Testis (tissue), 3 donors: ENCODE data around the gene RNASE7. TPM values are rescaled to one million over a fixed set of nuclear protein-coding genes. Genes with fewer than 3 reads are reported as not detected.
A peak's percentile ranks its signal among the peaks of the same experiment; 100 is the strongest.

ENCODE experiments used
- DNase-seq: peaks from one replicate; pipeline ENCODE4 v3.0.0-alpha.2; 2019
- H3K27ac ChIP-seq, 2 donors: fragments of 200-600 bp; sonication (generic); one replicate each; pipeline ENCODE4 v1.5.1; 2019
- H3K27me3 ChIP-seq: fragments of 200-600 bp; sonication (generic); one replicate; pipeline ENCODE4 v1.5.1; 2019
- H3K36me3 ChIP-seq: fragments of 200-600 bp; sonication (generic); one replicate; pipeline ENCODE4 v1.5.1; 2017; ENCODE audit warnings: low read depth; ENCODE audit errors: missing control alignments
- H3K4me1 ChIP-seq: fragments of 200-600 bp; sonication (generic); one replicate; pipeline ENCODE4 v1.5.1; 2019
- H3K4me3 ChIP-seq, 2 donors: fragments of 200-600 bp; sonication (generic); one replicate each; pipeline ENCODE4 v1.5.1; 2017 to 2019
- H3K9me3 ChIP-seq: fragments of 200-600 bp; sonication (generic); one replicate; pipeline ENCODE4 v1.5.1; 2017
- POLR2A ChIP-seq: fragments of 450-650 bp; IDR thresholded peaks from one replicate; pipeline ENCODE4 v1.6.1; 2017; ENCODE audit warnings: antibody characterized with exemption, mild to moderate bottlenecking, moderate library complexity
- WGBS, 2 donors: methylation state at CpG; one replicate each; pipeline ENCODE4 v1.1.5; 2018; 5-methylcytosine and 5-hydroxymethylcytosine counted together
- intact Hi-C: fragments of 100-400 bp; cut with DNase I; formaldehyde crosslinking; loops from one replicate; pipeline ENCODE4 v1.15.1; 2023; ENCODE audit warnings: low total_unique reads
- polyA plus RNA-seq: library from polyadenylated mRNA; stranded (reverse); fragments of 350-450 nt; fragmentation: Illumina TruSeq; extraction: RNeasy Lipid Tissue Mini Kit (QIAGEN cat#74804); gene quantifications from one replicate; pipeline ENCODE4 v1.2.3, GENCODE V29; 2014; ENCODE audit warnings: low read depth, low replicate concordance; ENCODE audit not compliant: insufficient read depth
- total RNA-seq, 2 donors: library from RNA; depleted of rRNA; stranded (reverse); fragments of >200 nt; gene quantifications; one replicate each; pipeline ENCODE4 v1.2.3, GENCODE V29; 2016
- TF ChIP-seq, protein P1 (sequence below), 3 experiments: fragments of 450-650 bp in 2 of 3; fragments of 200-600 bp in 1 of 3; sonication (generic) in 1 of 3; IDR thresholded peaks; one replicate each; pipeline ENCODE4 v1.5.1; 2016 to 2019; ENCODE audit warnings: antibody characterized with exemption in 3 of 3, mild to moderate bottlenecking in 2 of 3, moderate library complexity in 1 of 3

The RNASE7 gene
- total and polyA plus RNA-seq, 3 donors from 2014 or later = 0.24 to 0.55 (median 0.43) TPM

DNA sequence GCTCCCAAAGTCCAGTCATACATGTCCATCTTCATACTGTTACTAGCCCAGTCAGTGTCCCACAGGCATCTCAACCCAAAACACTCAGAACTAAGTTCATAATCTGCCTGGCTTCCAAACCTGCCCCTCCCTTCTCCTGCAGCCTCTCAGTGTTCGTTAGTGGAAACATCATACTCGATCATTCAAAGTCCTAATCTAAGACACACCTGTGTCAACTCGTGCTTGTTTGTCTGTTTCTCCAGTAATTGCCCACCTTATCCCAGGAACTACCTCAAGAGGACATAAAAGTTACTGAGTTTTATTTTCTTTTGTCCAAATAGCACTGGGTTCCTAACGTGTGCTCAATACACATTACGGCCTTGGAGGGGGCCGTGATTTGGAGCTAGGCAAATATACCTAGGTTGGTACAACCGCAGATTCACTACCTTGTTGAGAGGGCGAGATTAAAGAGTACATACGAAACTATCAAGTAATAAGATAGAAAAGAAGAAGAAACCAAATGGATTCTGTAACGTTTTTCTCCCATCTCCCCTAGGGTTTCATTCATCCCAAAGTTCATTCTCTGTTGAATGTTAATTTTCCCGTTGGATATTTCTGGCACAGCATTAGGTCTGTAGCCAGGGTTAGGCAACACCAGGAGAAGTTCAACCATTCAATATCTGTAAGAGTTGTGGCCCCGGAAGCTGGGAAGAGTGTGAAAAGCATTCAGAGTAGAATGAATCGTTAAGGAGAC lies 18.6 kb downstream of the RNASE7 start:
- DNase-seq = no peak
- H3K27me3 ChIP-seq = no peaks in the 10 kb centered on the region
- H3K27ac ChIP-seq = no peak overlapping the region
- intact Hi-C loops = no loop called here
- 55 to 63% methylated on average over 13 of the region's 13 CpGs for WGBS, 2 donors
- H3K9me3 ChIP-seq = no peaks in the 10 kb centered on the region
- peaks cover 6% of the 10 kb centered on the region for H3K4me1 ChIP-seq
- TF ChIP-seq, protein P1, sequence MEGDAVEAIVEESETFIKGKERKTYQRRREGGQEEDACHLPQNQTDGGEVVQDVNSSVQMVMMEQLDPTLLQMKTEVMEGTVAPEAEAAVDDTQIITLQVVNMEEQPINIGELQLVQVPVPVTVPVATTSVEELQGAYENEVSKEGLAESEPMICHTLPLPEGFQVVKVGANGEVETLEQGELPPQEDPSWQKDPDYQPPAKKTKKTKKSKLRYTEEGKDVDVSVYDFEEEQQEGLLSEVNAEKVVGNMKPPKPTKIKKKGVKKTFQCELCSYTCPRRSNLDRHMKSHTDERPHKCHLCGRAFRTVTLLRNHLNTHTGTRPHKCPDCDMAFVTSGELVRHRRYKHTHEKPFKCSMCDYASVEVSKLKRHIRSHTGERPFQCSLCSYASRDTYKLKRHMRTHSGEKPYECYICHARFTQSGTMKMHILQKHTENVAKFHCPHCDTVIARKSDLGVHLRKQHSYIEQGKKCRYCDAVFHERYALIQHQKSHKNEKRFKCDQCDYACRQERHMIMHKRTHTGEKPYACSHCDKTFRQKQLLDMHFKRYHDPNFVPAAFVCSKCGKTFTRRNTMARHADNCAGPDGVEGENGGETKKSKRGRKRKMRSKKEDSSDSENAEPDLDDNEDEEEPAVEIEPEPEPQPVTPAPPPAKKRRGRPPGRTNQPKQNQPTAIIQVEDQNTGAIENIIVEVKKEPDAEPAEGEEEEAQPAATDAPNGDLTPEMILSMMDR (IDR thresholded peaks at IDR 0.05) = no peak
- TF ChIP-seq POLR2A = no peak
- peak overlapping the region; percentile 3 to 34 for H3K4me3 ChIP-seq
- H3K36me3 ChIP-seq = no peaks in the 10 kb centered on the region

DNA sequence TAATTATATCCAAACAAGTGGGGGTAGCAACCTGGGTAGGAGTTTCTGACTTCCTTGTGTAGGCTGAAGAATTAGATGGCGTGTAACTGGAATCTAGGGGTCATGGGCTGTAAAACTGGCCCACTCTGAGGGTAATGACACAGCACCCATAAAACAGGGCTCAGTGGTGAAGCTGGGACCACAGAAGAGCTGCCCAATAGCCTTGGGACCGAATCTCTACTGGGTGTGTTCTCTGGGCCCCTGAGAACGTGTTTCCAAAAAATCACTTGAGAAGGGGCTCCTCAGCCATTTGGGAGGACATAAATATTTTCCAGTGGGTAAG lies 19.1 kb downstream of the RNASE7 start:
- intact Hi-C loops = no loop called here
- TF ChIP-seq, protein P1 (IDR thresholded peaks at IDR 0.05) = no peak
- no peak for TF ChIP-seq POLR2A
- no peak overlapping the region for H3K27ac ChIP-seq
- peak overlapping the region in 1 of 2 donors; percentile 34 for H3K4me3 ChIP-seq
- H3K9me3 ChIP-seq = no peaks in the 10 kb centered on the region
- no peaks in the 10 kb centered on the region for H3K27me3 ChIP-seq
- H3K36me3 ChIP-seq = no peaks in the 10 kb centered on the region
- H3K4me1 ChIP-seq = peaks cover 6% of the 10 kb centered on the region
- 62 to 73% methylated on average over 3 of the region's 3 CpGs for WGBS, 2 donors
- no peak for DNase-seq

DNA sequence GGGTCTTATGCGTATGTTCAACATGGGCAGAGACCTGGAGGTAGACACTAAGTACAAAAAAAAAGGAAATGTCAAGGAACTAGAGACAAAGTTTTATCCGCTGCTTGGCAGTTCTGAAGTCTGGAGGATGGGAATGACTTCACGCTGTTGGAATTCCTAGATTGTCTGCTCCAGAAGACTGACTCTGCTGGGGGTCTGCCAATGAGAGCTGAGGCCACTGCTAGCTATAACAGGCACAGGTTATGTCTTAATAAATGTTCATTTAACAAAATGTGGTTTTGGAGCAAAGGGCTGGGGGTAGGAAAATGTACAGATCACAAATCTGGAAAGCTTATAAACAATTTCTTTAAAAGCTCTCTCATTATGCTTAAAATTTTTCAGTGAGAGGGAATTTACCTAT lies 21.3 kb downstream of the RNASE7 start:
- TF ChIP-seq POLR2A = no peak
- TF ChIP-seq, protein P1 (IDR thresholded peaks at IDR 0.05) = no peak
- Histone ChIP-seq H3K27me3 (no peaks in the 10 kb centered on the region), H3K9me3 (no peaks in the 10 kb centered on the region), H3K36me3 (no peaks in the 10 kb centered on the region), H3K4me1 (peaks cover 6% of the 10 kb centered on the region), H3K4me3 (no peak overlapping the region), H3K27ac (no peak overlapping the region)
- DNase-seq = peak; percentile 73
- intact Hi-C loops = no loop called here
- 70% methylated on average over 3 of the region's 3 CpGs for WGBS, 2 donors

- DNase-seq = no peak
- intact Hi-C loops = no loop called here
- TF ChIP-seq, protein P1 (IDR thresholded peaks at IDR 0.05) = no peak
- TF ChIP-seq POLR2A = no peak
- Histone ChIP-seq H3K36me3 (no peaks in the 10 kb centered on the region), H3K4me3 (no peak overlapping the region), H3K27me3 (no peaks in the 10 kb centered on the region), H3K4me1 (peaks cover 23% of the 10 kb centered on the region), H3K27ac (no peak overlapping the region), H3K9me3 (no peaks in the 10 kb centered on the region)
- 85 to 90% methylated on average over 7 of the region's 7 CpGs for WGBS, 2 donors
Observed at GRCh38 chr14:21066882-21067502, 24.8 kb downstream of the RNASE7 start.
